ENCODE data around the gene MFAP4. TPM values are rescaled to one million over a fixed set of nuclear protein-coding genes. Genes with fewer than 3 reads are reported as not detected.

Gene MFAP4, protein sequence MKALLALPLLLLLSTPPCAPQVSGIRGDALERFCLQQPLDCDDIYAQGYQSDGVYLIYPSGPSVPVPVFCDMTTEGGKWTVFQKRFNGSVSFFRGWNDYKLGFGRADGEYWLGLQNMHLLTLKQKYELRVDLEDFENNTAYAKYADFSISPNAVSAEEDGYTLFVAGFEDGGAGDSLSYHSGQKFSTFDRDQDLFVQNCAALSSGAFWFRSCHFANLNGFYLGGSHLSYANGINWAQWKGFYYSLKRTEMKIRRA
- 34.8 TPM for total RNA-seq
- long read RNA-seq, transcript MFAP4-201 (6 exons, 1,873 nt) = major isoform, 22 of 37 reads
- long read RNA-seq, partial matches to known transcripts = 5 of 37 reads
- long read RNA-seq, other reads (novel, unspliced or antisense) = 9 of 37 reads

DNA sequence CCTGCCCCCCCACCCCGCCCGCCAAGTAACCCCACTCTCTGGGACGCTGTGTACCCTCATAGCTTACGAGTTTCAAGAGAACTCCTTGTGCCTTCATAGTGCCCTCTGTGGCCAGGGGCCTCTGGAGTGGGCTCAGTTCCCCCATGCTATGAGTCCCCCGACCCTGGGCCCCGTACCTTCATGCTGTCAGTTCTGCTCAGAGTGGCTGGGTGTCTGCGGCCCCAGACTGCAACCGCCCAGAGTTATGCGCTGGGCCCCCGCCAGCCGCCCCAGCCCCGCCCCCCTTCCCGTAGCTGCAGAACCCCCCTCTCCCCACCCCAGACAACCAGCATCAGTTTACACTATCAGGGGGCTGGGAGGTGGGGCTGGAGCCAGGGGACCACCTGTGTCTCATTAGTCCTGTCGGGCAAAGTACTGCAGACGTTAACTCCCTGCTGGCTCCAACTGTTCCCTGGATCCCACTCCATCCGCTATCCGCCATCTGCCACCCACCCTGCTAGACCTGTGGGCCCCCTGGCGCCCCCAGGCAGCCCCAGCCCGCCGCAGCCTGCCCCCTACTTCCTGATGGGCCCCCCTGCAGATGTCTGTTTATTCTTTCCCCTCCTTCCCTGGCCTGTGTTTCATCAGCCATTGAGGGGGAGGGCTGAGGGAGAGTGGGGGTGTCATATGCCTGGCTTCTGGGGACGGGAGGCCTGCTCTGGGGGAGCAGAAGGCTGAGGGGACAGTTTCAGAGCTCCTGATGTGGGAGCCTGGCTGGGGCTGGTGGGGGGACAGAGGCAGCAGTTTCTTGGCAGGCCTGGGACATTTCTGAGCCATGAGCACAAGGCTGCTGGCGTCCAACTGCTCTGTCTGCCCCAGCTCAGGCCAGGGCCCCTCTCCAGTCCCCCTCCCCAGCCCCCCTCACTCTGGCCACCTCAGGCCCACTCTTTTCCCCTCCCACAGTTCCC is at the start of gene MFAP4:
Gene MFAP4 (minus strand): TSS at position 217 of the 947 bp plus-strand sequence. CDS start 35 bp downstream, at position 182.
- peak; percentile 84 for DNase-seq
- intact Hi-C loops (cut with micrococcal nuclease) = no loop called here
- peak; percentile 69 for ATAC-seq

DNA sequence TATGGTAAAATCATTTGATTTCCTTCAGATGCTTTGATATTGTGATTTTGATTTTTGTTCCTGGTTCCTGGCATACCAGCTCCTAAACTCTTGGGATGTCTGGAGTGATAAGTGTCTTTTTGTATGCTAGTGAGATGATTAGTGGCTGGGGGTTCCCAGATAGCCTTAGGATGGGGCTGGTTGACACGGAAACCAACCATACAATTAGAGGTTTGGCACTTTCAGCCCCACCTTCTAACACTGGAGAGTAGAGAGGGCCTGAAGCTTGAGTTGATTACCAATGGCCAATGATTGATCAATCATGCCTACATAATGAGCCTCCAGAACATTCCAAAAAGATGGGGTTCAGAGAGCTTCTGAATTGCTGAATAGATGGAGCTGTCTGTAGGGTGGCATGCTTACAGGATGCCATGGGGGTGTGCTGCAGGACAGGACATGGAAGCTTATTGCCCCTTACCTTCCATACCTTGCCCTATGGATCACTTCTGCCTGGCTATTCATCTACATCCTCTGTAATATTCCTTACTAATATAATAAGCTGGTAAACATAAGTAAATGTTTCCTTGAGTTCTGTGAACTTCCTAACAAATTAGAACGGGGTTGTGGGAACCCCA is 46.8 kb upstream of the MFAP4 start:
- ATAC-seq (no peak), DNase-seq (no peak)
- intact Hi-C loops (cut with micrococcal nuclease) = no loop called here

GRCh38 chr17:19433255-19433654 is 46.3 kb upstream of the MFAP4 start:
- intact Hi-C loops (cut with micrococcal nuclease) = no loop called here
- ATAC-seq = no peak
- DNase-seq = no peak

DNA sequence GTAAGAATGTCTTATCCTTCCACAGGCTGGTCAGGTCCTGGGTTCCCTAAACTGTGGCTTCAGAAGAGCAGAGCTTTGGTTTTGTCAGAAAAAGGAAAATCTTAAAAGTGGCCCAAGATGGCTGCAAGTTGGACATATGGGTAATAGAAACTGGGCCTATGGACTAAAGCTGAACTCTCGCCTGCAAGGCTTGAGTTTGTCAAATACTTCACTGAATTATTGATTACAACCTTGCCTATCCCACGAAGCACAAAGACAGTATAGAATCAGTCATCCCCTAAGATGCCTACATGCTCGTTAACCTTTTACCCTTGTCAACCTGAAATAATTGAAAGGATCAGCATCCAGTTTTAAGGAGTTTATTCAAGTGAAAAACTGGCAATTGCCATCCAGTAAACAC is 44.7 kb upstream of the MFAP4 start:
- ATAC-seq (no peak), DNase-seq (no peak)
- intact Hi-C loops (cut with micrococcal nuclease) = no loop called here

GRCh38 chr17:19426631-19427030 is 39.6 kb upstream of the MFAP4 start:
- intact Hi-C loops (cut with micrococcal nuclease) = no loop called here
- no peak for ATAC-seq
- DNase-seq = no peak

GRCh38 chr17:19424934-19425868 is 38.2 kb upstream of the MFAP4 start:
- ATAC-seq = peak; percentile 72
- no peak for DNase-seq
- intact Hi-C loops (cut with micrococcal nuclease) = no loop called here

GRCh38 chr17:19421926-19422325 is 34.9 kb upstream of the MFAP4 start:
- DNase-seq (no peak), ATAC-seq (no peak)
- intact Hi-C loops (cut with micrococcal nuclease) = no loop called here

DNA sequence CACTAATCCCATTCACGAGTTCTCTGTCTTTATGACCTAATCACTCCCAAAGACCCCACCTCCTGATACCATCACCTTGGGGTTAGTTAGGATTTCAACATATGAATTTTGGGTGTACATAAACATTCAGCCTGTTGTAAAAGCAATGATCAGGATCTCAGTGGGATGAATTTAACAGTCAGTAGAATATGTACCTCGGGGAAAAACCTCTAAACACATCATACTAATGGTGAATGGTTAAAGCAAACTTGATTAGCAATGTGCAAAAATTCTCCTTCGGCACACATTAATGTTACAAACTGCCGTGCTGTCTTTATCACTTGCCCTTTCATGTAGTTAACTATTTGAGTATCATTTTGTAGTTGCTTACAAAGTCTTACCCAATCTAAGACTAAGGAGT is 34.2 kb upstream of the MFAP4 start:
- DNase-seq = no peak
- intact Hi-C loops (cut with micrococcal nuclease) = no loop called here
- ATAC-seq = no peak

DNA sequence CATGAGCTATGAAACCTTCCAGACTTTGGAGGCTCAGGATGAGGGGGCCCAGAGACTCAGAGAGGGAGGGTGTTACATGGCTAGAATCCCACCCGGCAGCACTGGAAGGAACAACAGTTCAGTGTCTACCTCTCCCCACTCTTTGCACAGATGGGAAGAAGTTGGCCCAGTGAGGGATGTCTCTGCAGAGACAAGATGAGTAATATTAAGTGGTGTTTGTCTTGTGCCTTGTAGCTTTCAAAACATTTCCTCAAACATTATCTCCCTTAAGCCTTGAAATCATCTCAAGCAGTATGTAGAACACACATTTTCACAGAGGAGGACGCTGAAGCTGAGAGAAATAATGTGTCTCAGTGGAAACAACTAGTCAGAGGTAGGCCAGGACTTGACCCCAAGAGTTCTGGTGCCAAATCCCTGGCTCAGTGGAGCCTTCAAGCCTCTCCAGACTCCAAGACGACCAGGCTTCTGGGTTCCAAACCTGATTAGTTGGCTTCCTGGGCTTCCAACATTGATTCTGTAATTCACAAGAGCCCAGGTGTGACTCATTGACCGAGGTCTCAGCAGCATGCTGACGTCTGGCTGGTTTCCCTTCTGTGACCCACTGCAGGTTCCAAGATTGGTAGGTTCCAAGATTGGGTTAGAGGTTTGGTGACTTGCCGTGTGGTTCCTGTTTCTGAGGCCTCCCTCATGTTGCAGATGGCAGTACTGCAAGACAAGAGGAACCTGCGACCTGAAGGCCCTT is 31.4 kb upstream of the MFAP4 start:
- ATAC-seq (peak; percentile 67), DNase-seq (no peak)
- intact Hi-C loops (cut with micrococcal nuclease) = no loop called here

- intact Hi-C loops (cut with micrococcal nuclease) = no loop called here
- no peak for DNase-seq
- no peak for ATAC-seq
Measured at GRCh38 chr17:19417611-19418010, 30.6 kb upstream of the MFAP4 start.

DNA sequence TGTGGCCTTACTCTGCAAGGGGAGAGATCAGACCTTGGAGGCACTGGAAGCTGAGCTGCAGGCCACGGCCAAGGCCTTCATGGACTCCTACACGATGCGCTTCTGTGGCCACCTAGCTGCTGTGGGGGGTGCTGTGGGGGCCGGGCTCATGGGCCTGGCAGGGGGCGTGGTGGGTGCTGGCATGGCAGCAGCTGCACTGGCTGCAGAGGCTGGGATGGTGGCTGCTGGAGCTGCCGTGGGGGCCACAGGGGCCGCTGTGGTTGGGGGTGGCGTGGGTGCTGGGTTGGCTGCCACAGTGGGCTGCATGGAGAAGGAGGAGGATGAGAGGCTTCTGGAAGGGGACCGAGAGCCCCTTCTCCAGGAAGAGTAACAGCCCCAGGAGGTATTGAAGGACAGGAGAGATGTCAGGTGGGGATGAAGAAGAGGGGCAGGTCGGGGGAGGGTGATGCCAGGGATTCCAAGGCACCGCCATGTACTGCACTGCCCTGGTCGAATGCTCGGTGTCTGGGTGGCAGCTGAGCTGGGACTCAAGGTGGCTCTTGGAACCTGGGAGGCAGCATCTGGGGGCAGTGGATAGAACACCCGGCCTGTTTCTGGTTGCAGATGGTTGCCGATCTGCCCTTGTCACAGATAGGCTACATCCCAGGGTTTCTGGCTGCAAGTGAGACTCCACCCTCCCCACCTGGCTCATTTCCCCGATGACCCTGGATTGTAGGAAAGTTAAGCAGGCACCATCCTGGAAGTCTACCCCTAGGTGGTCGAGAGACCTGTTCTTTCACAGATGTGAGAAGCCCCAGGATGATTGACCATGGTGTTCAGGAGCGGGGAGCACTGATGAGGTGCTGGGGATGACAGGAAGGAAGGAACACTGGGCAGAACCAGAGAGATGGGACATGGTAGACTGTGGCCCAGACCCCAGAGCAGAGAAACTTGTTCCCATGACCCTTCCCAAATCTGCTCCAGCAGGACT is 29.1 kb upstream of the MFAP4 start:
- ATAC-seq (no peak), DNase-seq (no peak)
- intact Hi-C loops (cut with micrococcal nuclease) = no loop called here

DNA sequence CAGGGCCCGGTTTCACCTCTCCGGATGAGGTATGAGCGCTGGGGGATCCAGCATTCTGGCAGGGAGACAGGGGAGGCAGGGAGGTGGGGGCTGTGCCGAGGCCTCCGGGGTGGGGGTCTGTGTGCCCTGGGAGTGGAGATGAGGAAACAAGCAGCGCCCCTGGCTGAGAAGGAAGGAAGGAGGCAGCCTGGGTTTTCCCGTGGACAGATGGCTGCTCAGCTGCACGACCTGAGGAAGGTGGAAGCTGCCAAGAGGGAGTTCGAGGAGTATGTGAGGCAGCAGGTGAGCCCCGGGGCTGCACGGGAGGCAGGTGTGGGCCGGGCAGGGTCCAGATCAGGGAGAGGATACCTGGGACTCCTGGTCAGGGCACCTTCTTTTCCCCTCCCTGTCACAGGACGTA is 28.3 kb upstream of the MFAP4 start:
- DNase-seq (no peak), ATAC-seq (no peak)
- intact Hi-C loops (cut with micrococcal nuclease) = no loop called here

DNA sequence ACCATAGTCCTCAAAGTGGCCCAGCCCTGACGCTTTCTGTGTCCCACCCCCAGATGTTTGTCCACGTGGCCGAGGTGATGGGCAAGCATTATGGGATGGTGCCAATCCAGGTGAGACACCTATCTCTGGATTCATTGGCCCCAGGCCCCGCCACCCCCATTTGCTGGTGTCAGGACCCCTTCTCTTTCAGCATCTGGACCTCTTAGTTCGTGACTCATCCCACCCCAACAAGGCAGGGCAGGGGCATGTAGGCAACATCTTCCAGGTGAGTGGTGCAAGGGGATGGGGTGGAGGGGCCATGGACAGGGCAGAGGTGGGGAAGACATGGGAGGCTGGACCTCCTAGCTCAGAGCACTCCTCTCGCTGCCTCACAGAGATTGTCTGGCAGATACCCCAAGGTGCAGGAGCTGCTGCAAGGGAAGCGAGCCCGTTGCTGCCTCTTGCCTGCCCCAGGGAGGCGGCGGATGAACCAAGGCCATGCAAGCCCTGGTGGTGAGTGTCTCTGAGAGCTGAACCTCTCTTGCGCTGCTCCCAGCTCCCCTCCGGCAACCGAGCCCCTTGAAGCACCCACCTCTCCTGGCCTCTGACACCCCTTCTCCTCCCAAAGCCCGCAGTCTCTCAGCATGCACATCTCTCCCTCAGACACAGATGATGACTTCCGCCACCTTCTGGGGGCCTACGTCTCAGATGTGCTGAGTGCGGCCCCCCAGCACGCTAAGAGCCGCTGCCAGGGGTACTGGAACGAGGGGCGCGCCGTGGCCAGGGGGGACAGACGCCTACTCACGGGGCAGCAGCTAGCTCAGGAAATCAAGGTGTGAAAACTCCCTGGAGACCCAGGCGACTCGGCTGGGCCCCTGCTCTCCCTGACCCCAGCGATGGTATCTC is 27.6 kb upstream of the MFAP4 start:
- DNase-seq (no peak), ATAC-seq (no peak)
- intact Hi-C loops (cut with micrococcal nuclease) = no loop called here

DNA sequence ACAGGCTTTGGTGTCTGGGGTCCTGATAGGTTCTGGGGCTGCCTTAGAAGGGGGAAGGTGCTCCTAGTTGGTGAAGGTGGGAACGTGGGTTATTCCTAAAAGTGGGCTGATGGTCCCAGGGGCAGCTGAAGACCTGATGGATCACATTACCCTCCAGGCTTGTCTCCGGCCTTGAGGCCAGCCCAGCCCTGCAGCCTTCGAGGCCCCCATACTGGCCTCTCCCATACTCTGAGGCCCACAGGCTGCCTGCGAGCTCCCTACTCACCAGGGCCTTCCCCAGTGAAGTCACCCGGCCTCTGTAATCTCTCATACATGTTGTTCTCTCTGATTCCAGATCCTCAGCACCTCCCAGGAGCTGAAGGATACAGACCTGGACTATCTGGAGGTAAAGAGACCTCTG is 26.8 kb upstream of the MFAP4 start:
- intact Hi-C loops (cut with micrococcal nuclease) = no loop called here
- ATAC-seq = no peak
- no peak for DNase-seq

GRCh38 chr17:19412984-19413383 is 26.0 kb upstream of the MFAP4 start:
- DNase-seq (no peak), ATAC-seq (no peak)
- intact Hi-C loops (cut with micrococcal nuclease) = no loop called here

DNA sequence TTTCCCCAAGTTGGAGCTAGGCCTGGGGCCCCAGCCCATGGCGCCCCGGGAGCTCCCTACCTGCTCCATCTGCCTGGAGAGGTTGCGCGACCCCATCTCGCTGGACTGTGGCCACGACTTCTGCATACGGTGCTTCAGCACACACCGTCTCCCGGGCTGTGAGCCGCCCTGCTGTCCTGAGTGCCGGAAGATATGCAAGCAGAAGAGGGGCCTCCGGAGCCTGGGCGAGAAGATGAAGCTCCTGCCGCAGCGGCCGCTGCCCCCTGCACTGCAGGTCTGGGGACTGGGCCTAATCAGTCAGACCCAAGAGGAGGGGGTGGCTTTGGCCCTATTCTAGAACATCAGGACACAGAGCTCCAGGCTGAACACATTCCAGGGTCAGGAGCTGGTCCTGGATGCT is 25.5 kb upstream of the MFAP4 start:
- no peak for ATAC-seq
- DNase-seq = no peak
- intact Hi-C loops (cut with micrococcal nuclease) = no loop called here

Measured in left ventricle myocardium superior (tissue), 1 donor.